ENCODE measurements around the gene ZNF205. TPM values are rescaled to one million over a fixed set of nuclear protein-coding genes. Genes with fewer than 3 reads are reported as not detected.

Gene ZNF205
- total RNA-seq, 1 experiment from 2014 or later, result 17.0 TPM

DNA sequence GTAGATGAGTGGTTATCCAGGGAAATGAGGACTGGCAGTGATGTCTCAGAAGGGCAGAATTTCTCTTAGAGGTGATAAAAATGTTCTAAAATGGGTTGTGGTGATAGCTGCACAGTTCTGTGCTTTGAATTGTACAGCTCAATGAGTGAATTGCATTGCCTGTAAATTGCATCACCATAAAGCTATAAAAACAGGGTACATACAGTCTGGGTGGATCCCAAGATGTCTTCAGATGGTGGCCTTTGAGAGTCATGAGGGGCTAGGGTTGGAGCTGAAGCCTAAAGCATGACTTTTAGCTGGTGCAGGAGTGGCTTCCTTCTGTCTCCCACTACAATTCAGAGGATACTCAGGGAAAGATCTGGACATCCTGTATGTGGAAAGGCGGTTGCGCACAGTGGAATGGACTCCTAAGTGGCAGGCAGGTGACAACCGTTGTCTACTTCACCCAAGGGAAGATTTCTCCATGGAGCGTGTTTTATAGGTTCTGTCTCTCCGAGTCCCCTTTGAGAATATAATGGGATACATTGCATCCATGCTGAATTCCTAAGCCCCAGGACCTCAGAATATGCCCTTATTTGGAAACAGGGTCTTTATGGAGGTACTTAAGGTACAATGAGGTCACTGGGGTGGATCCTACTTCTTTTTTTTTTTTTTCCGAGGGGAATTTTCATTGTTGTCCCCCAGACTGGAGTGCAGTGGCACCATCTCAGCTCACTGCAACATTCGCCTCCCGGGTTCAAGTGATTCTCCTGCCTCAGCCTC, 48.6 kb upstream of the ZNF205 start:
- Histone ChIP-seq H3K79me2 (ENCODE audit: insufficient read depth, low read length) (no peaks in the 10 kb centered on the region), H3K4me2 (ENCODE audit: low read length) (no peak overlapping the region), H3K27me3 (ENCODE audit: insufficient read depth, low read length) (no peaks in the 10 kb centered on the region), H4K20me1 (ENCODE audit: insufficient read depth) (no peaks in the 10 kb centered on the region), H3K4me1 (ENCODE audit: control insufficient read depth in 1 of 2, insufficient read depth in 2 of 2, low read length in 2 of 2) (peaks cover 0 to 26% of the 10 kb centered on the region in 2 experiments; a peak in 2 of 4 replicates), H2AFZ (ENCODE audit: low read depth, low read length, poor library complexity, severe bottlenecking) (no peak overlapping the region), H3K4me3 (replicated peaks in 1 of 2; ENCODE audit: low read depth in 1 of 2, low read length in 2 of 2) (no peak overlapping the region), H3K9ac (ENCODE audit: low read length) (no peak overlapping the region), H3K9me3 (ENCODE audit: control insufficient read depth in 1 of 2, insufficient read depth in 1 of 2, low read depth in 1 of 2, low read length in 2 of 2) (no peaks in the 10 kb centered on the region), H3K9me2 (ENCODE audit: insufficient read depth) (no peaks in the 10 kb centered on the region), H3K36me3 (ENCODE audit: control insufficient read depth in 1 of 2, insufficient read depth in 2 of 2, low read length in 2 of 2) (no peaks in the 10 kb centered on the region), H3K27ac (ENCODE audit: low read depth, low read length) (no peak overlapping the region)
- ChIA-PET RAD21 (ENCODE audit: low non-redundant PET in 1 of 2, low total read pairs in 2 of 2, uncharacterized antibody in 2 of 2, unreplicated experiment in 2 of 2) (no interaction called here), POLR2A (no interaction called here), CTCF (interaction anchor here (0.9 kb wide), 1 partner anchor 66 kb away, joined by 3 read pairs; no protein-coding TSS in a partner anchor)
- ATAC-seq (no peak), DNase-seq (ENCODE audit: low read depth, low spot score) (no peak)
- no peak for TF ChIP-seq CEBPB (IDR thresholded peaks at IDR 0.05; ENCODE audit: low read depth)
- TF ChIP-seq YY1 (IDR thresholded peaks at IDR 0.05; ENCODE audit: extremely low read depth, insufficient replicate concordance, low read depth, low read length), result no peak
- TF ChIP-seq JUND (IDR thresholded peaks at IDR 0.05), result no peak
- no peak for TF ChIP-seq CBX3 (IDR thresholded peaks at IDR 0.05; ENCODE audit: low read depth)
- TF ChIP-seq, protein P1, sequence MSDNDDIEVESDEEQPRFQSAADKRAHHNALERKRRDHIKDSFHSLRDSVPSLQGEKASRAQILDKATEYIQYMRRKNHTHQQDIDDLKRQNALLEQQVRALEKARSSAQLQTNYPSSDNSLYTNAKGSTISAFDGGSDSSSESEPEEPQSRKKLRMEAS (IDR thresholded peaks at IDR 0.05), result no peak
- no peak for TF ChIP-seq EZH2 (IDR thresholded peaks at IDR 0.05)
- no peak for TF ChIP-seq RAD21 (IDR thresholded peaks at IDR 0.05; ENCODE audit: low read depth)
- TF ChIP-seq EZH2phosphoT487 (IDR thresholded peaks at IDR 0.05; ENCODE audit: borderline replicate concordance), result no peak
- TF ChIP-seq, protein P2, sequence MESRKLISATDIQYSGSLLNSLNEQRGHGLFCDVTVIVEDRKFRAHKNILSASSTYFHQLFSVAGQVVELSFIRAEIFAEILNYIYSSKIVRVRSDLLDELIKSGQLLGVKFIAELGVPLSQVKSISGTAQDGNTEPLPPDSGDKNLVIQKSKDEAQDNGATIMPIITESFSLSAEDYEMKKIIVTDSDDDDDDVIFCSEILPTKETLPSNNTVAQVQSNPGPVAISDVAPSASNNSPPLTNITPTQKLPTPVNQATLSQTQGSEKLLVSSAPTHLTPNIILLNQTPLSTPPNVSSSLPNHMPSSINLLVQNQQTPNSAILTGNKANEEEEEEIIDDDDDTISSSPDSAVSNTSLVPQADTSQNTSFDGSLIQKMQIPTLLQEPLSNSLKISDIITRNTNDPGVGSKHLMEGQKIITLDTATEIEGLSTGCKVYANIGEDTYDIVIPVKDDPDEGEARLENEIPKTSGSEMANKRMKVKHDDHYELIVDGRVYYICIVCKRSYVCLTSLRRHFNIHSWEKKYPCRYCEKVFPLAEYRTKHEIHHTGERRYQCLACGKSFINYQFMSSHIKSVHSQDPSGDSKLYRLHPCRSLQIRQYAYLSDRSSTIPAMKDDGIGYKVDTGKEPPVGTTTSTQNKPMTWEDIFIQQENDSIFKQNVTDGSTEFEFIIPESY (IDR thresholded peaks at IDR 0.05; ENCODE audit: extremely low read depth, insufficient replicate concordance, low read length), result no peak
- TF ChIP-seq POLR2AphosphoS5 (IDR thresholded peaks at IDR 0.05; ENCODE audit: low read depth, low read length), result no peak
- no peak for TF ChIP-seq TCF7L2 (IDR thresholded peaks at IDR 0.05; ENCODE audit: borderline replicate concordance, extremely low read depth, insufficient read depth, insufficient read length)
- TF ChIP-seq EGR1 (IDR thresholded peaks at IDR 0.05; ENCODE audit: low read depth), result no peak
- no peak for TF ChIP-seq SRF (IDR thresholded peaks at IDR 0.05; ENCODE audit: low read depth)
- TF ChIP-seq SIN3A (IDR thresholded peaks at IDR 0.05; ENCODE audit: low read depth), result no peak
- no peak for TF ChIP-seq FOSL1 (IDR thresholded peaks at IDR 0.05; ENCODE audit: low read depth)
- intact Hi-C loops (cut with micrococcal nuclease), result no loop called here
- no TSS peak for BruUV-seq (replicated peaks)
